ENCODE results near the gene LRIT3.
"Not testable (repeated sequence)": the region's sequence is repeated elsewhere in the genome, so short reads cannot be mapped to it uniquely, and the experiment has no call there.

Gene LRIT3

GRCh38 chr4:109850601-109851000, 2.7 kb downstream of the LRIT3 start:
- no peak for DNase-seq

- not testable (repeated sequence) for DNase-seq
These were observed 11.8 kb downstream of the LRIT3 start for GRCh38 chr4:109859426-109860300.

DNA sequence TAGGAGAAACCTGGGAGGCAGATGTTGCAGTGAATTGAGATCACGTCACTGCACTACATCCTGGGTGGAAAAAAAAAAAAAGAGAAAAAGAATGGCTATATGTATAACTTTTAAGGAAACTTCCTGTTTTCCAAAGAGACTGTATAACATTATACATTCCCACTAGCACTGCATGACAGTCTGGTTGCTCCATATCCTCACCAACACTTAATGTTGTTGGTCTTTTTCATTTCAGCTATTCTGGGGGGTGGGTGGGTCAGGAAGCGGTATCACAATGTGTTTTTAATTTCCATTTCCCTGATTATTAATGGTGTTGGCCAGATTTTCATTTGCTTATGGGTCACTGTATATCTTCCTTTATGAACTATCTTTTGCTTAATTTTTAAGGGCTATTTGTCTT, 13.4 kb downstream of the LRIT3 start:
- DNase-seq, result no peak

DNA sequence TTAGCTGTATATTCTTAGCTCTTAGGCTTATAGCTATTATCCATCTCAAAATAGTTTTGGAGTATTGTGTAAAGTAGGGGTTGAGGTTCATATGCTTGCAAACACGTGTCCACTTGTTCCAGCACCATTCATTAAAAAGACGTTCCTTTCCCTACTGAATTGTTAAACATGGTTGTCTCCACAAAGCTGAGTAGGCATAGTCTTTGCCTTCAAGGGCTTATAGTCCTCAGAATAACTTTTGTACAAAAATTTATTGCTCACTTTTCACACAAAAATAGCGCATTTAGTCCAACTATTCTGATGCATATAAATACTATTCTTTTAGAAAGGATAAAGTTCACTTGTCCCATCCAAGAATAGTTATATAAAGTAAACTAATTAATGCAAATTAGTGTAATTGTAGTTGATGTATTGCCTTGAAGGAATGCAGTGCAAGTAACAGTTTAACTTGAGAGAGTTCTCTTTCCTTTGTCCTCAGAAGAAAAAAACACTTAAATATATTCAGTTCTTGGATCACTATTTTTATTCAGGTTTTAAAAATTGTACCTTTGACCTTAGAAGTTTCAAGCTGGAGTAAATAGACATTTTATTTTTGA, 14.1 kb downstream of the LRIT3 start:
- no peak for DNase-seq

- DNase-seq, result no peak
These were observed 16.2 kb downstream of the LRIT3 start for GRCh38 chr4:109864134-109864533.

DNA sequence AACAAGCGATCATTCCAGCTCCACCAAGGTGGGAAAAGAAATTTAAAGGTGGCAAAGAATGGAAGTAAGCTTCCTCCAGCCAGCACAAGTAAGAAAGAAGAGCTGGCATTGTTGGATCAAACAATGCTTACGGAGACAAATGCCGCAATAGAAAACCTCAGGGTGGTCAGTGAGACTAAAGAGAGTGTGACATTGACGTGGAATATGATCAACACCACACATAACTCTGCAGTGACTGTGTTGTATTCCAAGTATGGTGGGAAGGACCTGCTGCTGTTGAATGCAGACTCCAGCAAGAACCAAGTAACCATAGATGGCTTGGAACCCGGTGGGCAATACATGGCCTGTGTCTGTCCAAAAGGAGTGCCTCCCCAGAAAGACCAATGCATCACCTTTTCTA, 22.2 kb downstream of the LRIT3 start:
- DNase-seq, result no peak

DNA sequence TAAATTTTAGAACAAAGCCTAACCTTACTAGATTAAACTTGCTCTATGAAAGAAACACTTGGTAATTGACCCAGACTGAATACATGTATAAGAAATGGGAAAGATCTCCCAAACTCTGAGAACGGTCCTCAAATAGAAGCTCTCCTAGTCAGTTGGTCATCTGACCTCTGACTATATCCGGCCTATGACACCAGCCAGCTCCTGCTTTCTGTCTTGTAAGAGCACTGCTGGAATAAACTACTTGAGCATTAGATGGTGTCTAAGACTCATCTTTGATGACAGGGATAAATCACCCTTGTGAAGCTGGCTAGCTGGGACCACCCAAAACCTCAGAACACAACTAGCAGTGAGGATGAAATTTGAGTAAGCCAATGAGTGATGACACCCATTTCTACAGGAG, 24.2 kb downstream of the LRIT3 start:
- DNase-seq, result no peak

DNA sequence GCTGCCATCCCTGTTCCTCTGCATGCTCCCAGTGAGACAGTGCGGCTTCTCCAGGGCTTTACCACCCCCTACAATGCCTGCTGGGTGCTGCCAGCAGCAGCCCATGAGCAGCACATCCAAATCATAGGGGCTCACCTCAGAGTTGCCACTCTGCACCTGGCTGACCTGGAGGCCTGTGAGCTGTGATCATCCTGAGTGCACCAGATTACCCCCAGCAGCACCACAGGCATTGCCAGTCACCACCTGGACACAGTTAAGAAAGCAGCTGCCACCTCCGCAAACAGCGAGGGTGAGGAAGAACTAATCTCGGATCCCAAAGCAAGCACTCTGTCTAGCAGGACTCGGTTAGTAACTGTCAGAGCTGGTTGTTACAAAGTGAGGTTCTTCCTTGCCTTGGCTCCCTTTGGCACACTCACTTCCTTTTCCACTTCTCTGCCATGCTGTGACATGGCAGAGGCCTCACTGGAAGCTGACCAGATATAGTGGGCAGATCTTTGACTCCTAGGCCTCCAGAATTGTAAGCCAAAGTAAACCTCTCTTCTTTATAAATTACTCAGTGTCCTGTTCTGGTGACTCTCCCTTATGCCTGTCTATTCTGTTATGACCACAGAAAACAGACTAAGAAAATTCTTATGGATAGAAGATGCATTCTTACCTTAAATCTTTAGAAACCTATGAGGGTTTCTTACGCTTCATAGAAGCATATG, 25.2 kb downstream of the LRIT3 start:
- no peak for DNase-seq

- DNase-seq, result no peak
These were observed 26.0 kb downstream of the LRIT3 start for GRCh38 chr4:109873791-109874514.

- DNase-seq, result no peak
These were observed 27.2 kb downstream of the LRIT3 start for GRCh38 chr4:109875106-109875505.

DNA sequence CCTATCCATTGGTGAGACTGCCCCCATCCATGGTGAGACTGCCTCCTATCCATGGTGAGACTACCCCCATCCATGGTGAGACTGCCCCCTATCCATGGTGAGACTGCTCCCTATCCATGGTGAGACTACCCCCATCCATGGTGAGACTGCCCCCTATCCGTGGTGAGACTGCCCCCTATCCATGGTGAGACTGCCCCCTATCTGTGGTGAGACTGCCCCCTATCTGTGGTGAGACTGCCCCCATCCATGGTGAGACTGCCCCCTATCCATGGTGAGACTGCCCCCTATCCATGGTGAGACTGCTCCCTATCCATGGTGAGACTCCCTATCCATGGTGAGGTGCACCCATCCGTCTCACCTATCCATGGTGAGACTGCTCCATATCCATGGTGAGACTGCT, 27.6 kb downstream of the LRIT3 start:
- DNase-seq, result not testable (repeated sequence)

GRCh38 chr4:109876634-109877265, 28.8 kb downstream of the LRIT3 start:
- no peak for DNase-seq

- no peak for DNase-seq
These were observed 29.5 kb downstream of the LRIT3 start for GRCh38 chr4:109877400-109877799.

DNA sequence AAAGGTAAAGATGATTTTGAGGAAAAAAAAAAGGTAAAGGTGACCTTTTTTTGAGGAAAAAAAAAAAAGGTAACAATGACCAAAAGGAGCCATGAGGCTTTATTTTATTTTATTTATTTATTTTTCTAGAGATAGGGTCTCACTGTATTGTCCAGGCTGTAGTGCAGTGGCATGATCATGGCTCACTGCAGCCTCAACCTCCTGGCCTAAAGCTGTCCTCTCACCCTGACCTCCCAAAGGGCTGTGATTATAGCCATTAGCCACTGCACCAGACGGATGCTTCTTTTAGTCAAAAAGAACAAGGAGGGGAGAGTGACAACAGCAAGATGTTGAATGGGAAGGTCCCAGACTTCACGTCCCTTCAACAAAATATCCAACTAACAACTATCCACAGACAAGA, 30.4 kb downstream of the LRIT3 start:
- no peak for DNase-seq

- DNase-seq, result no peak
These were observed 31.2 kb downstream of the LRIT3 start for GRCh38 chr4:109879081-109879480.

- DNase-seq, result no peak
These were observed 31.9 kb downstream of the LRIT3 start for GRCh38 chr4:109879636-109880314.

DNA sequence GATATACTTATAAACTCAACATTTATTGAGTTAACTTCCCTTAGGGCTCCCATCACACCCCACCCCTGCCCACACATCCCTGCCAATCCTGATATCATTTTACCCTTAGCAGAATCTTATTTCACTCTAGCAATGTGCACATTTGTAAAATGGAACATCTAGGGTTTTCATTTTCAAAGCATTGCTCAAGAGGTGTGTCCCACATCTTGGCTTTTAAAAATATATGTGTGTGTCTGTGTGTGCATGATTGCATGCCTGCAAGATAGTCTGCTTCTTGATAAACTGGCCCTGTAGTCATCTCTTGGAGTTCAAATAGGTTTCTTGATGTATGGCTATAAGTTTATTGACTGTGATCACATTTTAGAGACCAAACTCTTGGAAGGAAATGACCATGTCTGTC, 38.4 kb downstream of the LRIT3 start:
- no peak for DNase-seq

DNA sequence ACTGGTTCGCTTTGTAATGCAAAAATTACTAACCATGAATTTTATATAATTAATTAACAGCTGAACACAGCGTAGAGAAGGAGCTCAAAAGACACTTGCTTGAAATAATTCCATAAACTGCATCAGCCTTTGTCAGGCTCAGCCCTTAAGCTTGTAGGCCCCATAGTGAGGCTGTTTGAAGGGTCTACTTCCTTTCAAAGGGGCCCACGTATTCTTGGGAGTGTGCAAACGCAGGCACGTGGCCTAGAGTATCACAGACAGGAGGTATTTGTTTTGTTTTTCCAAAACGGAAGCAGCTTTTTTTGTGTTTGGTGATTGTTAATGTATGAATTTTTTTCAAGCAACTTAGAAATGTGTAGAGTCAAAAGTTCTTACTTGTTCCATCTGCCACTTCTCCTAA, 39.2 kb downstream of the LRIT3 start:
- no peak for DNase-seq

DNA sequence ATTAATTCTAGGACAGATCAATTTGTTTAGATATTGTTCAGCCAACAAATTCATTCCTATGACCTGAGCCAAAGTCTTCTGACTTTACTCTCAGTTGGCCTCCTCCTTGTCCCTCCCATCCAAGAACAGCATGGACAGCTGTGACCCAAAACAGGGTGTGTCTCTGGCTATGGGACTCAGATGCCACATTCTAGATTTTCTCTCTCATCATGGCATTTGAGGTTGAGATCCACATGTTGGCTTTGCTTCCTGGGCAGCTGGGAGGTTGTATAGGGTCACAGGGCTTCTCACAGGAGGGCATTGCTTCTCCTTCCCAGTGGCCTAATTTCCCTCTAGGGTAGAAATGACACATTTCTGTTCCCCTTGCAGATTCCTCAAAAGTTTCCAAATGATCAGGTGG, 42.2 kb downstream of the LRIT3 start:
- DNase-seq, result no peak

DNA sequence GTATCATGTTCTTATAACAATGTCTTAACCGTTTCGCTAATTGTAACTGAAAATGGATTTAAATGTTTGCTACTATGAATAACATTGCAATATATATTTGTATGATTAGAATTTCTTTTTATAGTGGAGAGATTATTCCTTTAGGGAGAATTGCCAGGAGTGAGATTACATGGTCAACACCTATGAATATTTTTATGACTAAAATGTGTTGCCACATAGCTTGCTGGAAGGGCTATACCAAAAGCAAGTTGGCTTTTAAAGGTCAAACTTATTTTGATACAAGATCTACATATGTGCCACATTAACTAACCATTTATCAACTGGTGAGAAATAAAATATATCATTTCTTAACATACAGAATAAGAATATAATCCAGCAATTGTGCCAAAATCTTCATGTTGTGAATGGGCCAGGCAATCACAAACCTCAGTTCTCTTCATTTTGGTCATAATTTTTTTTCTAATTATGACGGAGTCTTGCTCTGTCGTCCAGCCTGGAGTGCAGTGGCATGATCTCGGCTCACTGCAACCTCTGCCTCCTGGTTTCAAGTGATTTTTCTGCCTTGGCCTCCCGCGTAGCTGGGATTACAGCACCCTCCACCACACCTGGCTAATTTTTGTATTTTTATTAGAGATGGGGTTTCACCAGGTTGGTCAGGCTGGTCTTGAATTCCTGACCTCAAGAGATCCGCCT, 54.8 kb downstream of the LRIT3 start:
- no peak for DNase-seq

GRCh38 chr4:109908731-109909130, 60.8 kb downstream of the LRIT3 start:
- DNase-seq, result no peak

GRCh38 chr4:109910256-109910655, 62.3 kb downstream of the LRIT3 start:
- no peak for DNase-seq
